ENCODE measurements around the gene DLGAP1. TPM values are rescaled to one million over a fixed set of nuclear protein-coding genes. Genes with fewer than 3 reads are reported as not detected.

The DLGAP1 gene
- total and polyA plus RNA-seq, 7 donors = 0.13 to 2.6 (median 1.3) TPM; not detected in 1

DNA sequence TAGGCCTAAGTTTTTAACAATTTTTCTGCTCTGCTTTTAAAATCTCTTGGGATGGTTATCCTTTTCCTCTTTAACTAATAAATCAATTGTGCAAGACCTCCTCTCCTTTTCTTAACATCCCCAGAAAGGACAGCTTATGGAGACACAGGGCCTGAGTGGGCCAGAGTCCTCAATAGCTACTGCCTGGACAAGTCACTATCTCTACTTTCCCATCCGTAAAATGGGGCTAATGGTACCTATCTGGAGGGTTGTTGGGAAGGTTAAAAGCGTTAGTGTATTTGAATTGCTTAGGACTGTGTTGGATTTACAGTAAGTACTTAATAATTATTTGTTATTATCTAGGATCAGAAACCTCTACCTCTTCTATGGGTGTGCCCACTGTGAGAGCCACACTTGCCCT is 945.1 kb downstream of the DLGAP1 start:
- no peaks in the 10 kb centered on the region for H3K36me3 ChIP-seq
- intact Hi-C loops (cut with DNase I) = no loop called here
- H3K4me3 ChIP-seq = no peak overlapping the region
- H3K27ac ChIP-seq = no peak overlapping the region
- H3K4me1 ChIP-seq = no peaks in the 10 kb centered on the region
- no peaks in the 10 kb centered on the region for H3K27me3 ChIP-seq
- WGBS, 2 donors = 93 to 96% methylated on average over 2 of the region's 2 CpGs
- H3K9me3 ChIP-seq = no peaks in the 10 kb centered on the region
- TF ChIP-seq POLR2AphosphoS5 (IDR thresholded peaks at IDR 0.05) (no peak), EP300 (IDR thresholded peaks at IDR 0.05) (no peak), POLR2A (IDR thresholded peaks at IDR 0.05) (no peak)
- TF ChIP-seq, protein P1, sequence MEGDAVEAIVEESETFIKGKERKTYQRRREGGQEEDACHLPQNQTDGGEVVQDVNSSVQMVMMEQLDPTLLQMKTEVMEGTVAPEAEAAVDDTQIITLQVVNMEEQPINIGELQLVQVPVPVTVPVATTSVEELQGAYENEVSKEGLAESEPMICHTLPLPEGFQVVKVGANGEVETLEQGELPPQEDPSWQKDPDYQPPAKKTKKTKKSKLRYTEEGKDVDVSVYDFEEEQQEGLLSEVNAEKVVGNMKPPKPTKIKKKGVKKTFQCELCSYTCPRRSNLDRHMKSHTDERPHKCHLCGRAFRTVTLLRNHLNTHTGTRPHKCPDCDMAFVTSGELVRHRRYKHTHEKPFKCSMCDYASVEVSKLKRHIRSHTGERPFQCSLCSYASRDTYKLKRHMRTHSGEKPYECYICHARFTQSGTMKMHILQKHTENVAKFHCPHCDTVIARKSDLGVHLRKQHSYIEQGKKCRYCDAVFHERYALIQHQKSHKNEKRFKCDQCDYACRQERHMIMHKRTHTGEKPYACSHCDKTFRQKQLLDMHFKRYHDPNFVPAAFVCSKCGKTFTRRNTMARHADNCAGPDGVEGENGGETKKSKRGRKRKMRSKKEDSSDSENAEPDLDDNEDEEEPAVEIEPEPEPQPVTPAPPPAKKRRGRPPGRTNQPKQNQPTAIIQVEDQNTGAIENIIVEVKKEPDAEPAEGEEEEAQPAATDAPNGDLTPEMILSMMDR (IDR thresholded peaks at IDR 0.05) = no peak
- DNase-seq = no peak

DNA sequence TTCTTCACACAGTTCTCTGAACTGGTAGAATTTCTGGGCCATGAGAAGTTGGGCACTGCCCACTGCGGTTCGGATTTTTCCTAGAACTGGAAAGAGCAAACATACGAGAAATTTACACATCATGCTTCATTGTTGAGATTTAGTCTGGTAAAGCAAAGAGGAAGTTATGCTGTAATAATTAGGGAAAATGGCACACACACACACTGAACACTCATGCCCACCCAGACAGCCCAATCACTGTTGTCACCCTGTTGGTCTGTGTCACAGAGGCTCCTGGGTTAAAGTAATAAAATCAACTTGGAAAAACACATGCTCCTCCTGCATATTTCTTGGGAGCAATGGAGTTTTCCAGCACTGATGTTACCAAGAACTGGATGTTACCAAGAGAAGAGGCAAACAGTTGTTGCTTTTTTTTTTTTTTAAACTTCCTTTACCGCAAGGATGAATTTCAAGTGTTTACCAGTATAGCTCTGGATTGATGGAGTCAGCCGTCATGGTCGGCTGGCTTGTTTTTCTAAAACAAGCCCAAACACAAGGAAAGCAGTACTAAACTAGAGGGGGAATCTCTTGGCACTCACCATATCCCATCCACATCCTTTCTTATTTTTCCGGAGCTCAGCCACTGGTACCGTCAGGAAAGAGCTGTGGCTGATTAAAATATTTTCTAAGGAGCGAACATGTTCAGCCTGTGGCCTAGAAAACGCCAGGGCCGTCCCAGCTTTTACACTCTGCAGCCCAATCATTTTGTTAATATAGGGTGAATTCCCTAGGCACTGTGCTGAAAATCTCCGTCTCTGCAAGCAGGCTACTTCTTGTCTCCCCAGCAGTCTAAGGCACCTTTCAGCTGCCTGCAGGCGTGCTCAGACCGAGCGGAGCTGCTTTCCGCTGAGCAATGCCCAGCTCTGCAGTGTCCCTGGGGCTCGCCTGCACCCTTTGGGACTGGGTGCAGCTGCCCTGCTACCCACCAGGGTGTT is 946.2 kb downstream of the DLGAP1 start:
- intact Hi-C loops (cut with DNase I) = no loop called here
- Histone ChIP-seq H3K9me3 (no peaks in the 10 kb centered on the region), H3K27me3 (no peaks in the 10 kb centered on the region), H3K4me3 (no peak overlapping the region), H3K36me3 (no peaks in the 10 kb centered on the region), H3K4me1 (no peaks in the 10 kb centered on the region), H3K27ac (no peak overlapping the region)
- WGBS, 2 donors = 83 to 87% methylated on average over 17 of the region's 17 CpGs
- TF ChIP-seq POLR2A (IDR thresholded peaks at IDR 0.05) (no peak), POLR2AphosphoS5 (IDR thresholded peaks at IDR 0.05) (no peak), EP300 (IDR thresholded peaks at IDR 0.05) (no peak)
- TF ChIP-seq, protein P1 (IDR thresholded peaks at IDR 0.05) = no peak
- DNase-seq = no peak

DNA sequence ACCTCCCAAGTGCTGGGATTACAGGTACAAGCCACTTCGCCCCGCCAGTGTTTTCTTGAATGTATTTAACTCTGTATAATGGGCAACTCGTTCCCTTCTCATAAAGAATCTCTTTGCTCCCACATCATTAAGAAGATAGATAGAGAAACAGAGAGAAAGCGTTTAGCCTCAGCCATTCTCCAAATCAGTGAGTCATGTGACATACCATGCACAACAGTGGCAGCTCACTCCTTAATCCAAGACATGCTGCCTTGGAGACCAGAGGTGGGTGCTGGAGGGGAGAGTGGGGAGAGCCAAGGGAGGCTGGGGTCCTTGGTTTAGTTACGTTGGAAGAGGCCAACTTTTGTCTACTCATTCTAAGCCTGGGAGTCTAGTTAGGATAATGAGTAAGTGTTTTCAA is 950.5 kb downstream of the DLGAP1 start:
- Histone ChIP-seq H3K4me1 (peaks cover 0 to 7% (median 3%) of the 10 kb centered on the region in 4 donors), H3K27me3 (peaks cover 0 to 10% (median 0%) of the 10 kb centered on the region in 3 donors), H3K4me3 (no peak overlapping the region), H3K9me3 (no peaks in the 10 kb centered on the region), H3K36me3 (no peaks in the 10 kb centered on the region), H3K27ac (no peak overlapping the region)
- TF ChIP-seq EP300 (IDR thresholded peaks at IDR 0.05) = no peak
- TF ChIP-seq, protein P1 (IDR thresholded peaks at IDR 0.05) = no peak
- no peak for TF ChIP-seq POLR2AphosphoS5 (IDR thresholded peaks at IDR 0.05)
- TF ChIP-seq POLR2A (IDR thresholded peaks at IDR 0.05) = no peak
- no peak for DNase-seq
- intact Hi-C loops (cut with DNase I) = no loop called here
- 75 to 87% methylated on average over 5 of the region's 5 CpGs for WGBS, 2 donors

DNA sequence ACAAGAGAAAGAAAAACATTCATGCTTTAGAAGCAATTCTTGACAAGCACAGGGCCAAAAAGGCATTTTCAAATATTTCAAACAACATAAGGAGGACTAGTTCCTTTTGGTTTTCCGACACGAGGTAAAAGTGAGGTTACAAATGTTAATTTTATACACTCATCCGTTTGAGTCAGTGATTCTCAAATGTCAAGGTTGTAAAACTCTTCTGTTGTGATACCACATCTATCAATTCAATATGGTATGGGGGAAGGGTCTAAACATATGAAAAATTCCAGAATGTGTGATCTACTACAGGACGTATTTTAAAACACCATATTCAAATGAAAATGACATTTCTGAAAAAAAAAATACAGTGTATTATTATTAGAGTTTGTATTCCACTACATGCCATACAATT is 952.5 kb downstream of the DLGAP1 start:
- Histone ChIP-seq H3K4me1 (peaks cover 0 to 16% (median 8%) of the 10 kb centered on the region in 4 donors), H3K36me3 (no peaks in the 10 kb centered on the region), H3K4me3 (no peak overlapping the region), H3K9me3 (no peaks in the 10 kb centered on the region), H3K27ac (no peak overlapping the region), H3K27me3 (peaks cover 0 to 10% (median 0%) of the 10 kb centered on the region in 3 donors)
- WGBS, 2 donors = 74 to 77% methylated on average over 4 of the region's 4 CpGs
- TF ChIP-seq POLR2AphosphoS5 (IDR thresholded peaks at IDR 0.05) (no peak), POLR2A (IDR thresholded peaks at IDR 0.05) (no peak), EP300 (IDR thresholded peaks at IDR 0.05) (no peak)
- TF ChIP-seq, protein P1 (IDR thresholded peaks at IDR 0.05) = no peak
- DNase-seq = no peak
- intact Hi-C loops (cut with DNase I) = no loop called here
